Mucosa of stomach (tissue), 1 donor: ENCODE results near the gene BCL11A.

ENCODE experiments used
- H3K27me3 ChIP-seq: one replicate; pipeline ENCODE4 v1.7.0; 2013; ENCODE audit warnings: mild to moderate bottlenecking, low read length; ENCODE audit not compliant: control insufficient read depth, insufficient read depth
- H3K36me3 ChIP-seq: one replicate; pipeline ENCODE4 v1.7.0; 2013; ENCODE audit warnings: low read length; ENCODE audit not compliant: control insufficient read depth, insufficient read depth
- H3K4me1 ChIP-seq: one replicate; pipeline ENCODE4 v1.7.0; 2013; ENCODE audit warnings: mild to moderate bottlenecking, low read length; ENCODE audit not compliant: control insufficient read depth, insufficient read depth
- H3K4me3 ChIP-seq: one replicate; pipeline ENCODE4 v1.7.0; 2013; ENCODE audit warnings: low read length
- H3K9ac ChIP-seq: one replicate; pipeline ENCODE4 v1.7.0; 2013; ENCODE audit warnings: mild to moderate bottlenecking, low read length, moderate library complexity
- H3K9me3 ChIP-seq: one replicate; pipeline ENCODE4 v1.7.0; 2013; ENCODE audit warnings: mild to moderate bottlenecking, low read length, moderate library complexity; ENCODE audit not compliant: control insufficient read depth
- donor health status: Pancreatic carcinoma.

BCL11A gene

DNA sequence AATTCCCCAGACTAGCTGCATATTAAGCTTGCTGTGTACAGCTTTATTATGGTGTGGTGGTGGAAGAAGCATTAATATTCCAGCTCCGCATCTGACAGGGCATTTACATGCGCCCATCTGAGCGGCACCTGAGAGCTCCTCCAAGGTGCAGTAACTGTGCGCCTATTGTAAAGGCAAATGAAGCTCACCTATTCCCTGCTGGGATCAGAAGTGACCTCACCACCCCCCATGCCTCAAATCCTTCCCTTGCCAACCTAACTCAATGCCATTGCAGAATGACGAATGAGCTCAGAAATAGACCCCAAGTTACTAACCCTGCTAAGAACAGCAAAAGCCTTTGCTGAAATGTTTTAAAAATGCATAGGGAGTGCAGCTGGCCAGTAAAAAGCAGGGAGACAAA is 14.3 kb downstream of the BCL11A start:
- Histone ChIP-seq H3K36me3 (no peaks in the 10 kb centered on the region), H3K9ac (no peak overlapping the region), H3K4me3 (no peak overlapping the region), H3K27me3 (no peaks in the 10 kb centered on the region), H3K4me1 (peaks cover 37% of the 10 kb centered on the region), H3K9me3 (no peaks in the 10 kb centered on the region)

DNA sequence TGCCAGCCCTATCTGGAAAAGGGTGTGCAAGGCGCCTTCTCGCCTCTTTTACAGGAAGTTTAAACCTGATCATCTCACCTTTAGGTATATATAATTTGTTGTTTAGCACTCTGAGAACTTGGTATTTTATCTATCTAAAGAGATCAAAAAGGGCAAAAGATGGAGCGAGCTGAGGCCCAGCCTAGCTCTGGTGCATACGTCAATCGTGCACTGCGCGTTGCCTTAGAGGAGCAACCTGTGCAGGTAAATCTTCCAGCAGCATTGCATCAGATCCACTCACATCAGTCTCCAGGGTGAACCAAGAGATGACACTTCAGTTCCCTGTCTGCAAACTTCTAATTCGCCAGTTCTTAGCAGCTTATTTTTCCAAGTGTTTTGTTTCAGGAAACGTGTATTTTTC is 15.4 kb downstream of the BCL11A start:
- Histone ChIP-seq H3K4me1 (peaks cover 41% of the 10 kb centered on the region), H3K27me3 (no peaks in the 10 kb centered on the region)

DNA sequence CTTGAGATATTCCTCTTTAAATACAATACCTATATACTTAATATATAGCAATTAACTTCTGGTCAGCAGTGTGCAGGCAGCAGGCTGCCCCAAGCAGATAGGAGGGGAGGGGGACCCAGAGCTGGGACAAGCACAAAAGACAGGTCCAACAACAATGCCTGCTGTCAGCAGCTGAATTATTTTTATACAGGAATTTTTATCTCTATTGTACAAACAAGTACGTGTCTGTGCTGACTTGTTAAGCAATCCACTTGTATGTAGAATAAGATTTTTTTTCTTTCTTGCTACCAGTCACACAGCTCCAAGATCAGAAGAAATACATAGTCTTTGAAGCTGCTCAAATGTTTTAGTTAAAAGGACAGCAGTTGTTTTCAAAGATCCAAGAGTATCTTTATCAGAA is 16.7 kb downstream of the BCL11A start:
- H3K27me3 ChIP-seq, result no peaks in the 10 kb centered on the region
- no peak overlapping the region for H3K9ac ChIP-seq

More for the DNA sequence above, 15.4 kb downstream of the BCL11A start:
- Histone ChIP-seq H3K9ac (no peak overlapping the region), H3K4me3 (no peak overlapping the region), H3K36me3 (no peaks in the 10 kb centered on the region), H3K9me3 (no peaks in the 10 kb centered on the region)

DNA sequence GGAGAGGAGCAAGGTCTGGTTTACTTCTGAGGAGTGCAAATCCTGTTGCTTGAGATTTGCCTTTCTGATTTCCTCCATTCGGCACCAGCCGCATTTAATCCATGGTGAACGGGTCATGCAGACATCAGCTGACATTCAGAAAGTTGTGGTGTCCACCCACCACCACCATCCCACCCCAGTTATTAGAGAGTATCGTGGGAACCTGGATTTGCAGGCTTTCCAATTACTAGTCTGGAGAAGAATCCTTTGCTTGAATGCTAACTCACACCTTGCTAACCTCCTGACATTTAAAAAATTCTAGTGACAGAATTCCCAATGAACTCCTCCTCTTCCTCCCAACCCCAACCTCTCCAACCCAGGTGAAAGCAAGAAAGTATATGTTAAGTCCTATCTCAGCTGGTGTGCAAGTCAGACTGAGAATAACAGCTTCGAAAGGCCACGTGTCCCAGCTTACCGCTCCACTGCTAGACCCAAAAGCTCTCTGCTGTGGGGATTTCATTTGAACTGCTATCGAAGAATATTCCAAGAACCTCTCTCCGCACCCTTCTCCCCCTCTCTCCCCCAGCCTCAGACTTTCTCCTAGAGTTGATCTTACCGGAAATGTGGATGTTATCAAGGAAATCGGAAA is 17.7 kb downstream of the BCL11A start:
- no peak overlapping the region for H3K9ac ChIP-seq
- no peaks in the 10 kb centered on the region for H3K9me3 ChIP-seq
- no peaks in the 10 kb centered on the region for H3K27me3 ChIP-seq
- no peaks in the 10 kb centered on the region for H3K36me3 ChIP-seq
- peaks cover 52% of the 10 kb centered on the region for H3K4me1 ChIP-seq
- H3K4me3 ChIP-seq, result no peak overlapping the region

More for the DNA sequence above, 16.7 kb downstream of the BCL11A start:
- Histone ChIP-seq H3K9me3 (no peaks in the 10 kb centered on the region), H3K36me3 (no peaks in the 10 kb centered on the region), H3K4me1 (peaks cover 45% of the 10 kb centered on the region), H3K4me3 (no peak overlapping the region)

DNA sequence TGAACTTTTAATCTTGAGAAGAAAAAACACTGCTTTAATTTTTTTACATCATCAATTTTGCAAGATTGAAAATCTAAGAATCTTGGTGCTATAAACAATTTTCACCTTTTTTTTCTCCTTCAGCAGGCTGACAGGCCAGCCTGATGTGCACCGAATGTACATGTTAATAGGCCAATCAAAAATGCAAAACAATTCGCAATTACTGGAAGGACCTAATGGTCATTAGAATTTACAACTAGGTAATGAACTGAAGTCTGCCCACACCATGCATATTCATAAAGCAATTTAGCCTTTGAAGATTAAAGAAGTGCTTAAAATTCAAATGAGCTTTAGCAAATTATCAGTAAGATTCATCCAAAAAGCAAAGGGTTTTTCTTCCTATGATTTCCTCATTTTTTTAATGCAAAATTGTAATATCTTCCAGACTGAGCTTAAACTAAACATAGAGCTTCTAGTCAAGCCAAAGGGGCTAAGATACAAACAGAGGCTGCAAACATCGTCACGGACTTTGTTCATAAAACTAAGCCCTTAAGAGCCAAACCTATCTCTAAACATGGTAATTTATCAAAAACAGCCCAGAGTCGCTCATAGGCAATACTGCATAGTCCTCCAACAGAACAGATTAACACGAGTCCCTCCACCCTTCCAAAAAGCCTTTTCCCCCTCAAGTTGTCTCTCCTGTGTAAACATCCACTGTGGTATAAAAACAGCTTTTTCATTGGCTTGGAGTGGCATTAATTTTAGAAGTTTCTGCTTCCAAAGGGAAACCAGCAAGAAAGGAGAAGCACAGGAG is 18.4 kb downstream of the BCL11A start:
- Histone ChIP-seq H3K9ac (no peak overlapping the region), H3K36me3 (no peaks in the 10 kb centered on the region), H3K9me3 (no peaks in the 10 kb centered on the region), H3K4me1 (peaks cover 55% of the 10 kb centered on the region), H3K27me3 (no peaks in the 10 kb centered on the region), H3K4me3 (no peak overlapping the region)

DNA sequence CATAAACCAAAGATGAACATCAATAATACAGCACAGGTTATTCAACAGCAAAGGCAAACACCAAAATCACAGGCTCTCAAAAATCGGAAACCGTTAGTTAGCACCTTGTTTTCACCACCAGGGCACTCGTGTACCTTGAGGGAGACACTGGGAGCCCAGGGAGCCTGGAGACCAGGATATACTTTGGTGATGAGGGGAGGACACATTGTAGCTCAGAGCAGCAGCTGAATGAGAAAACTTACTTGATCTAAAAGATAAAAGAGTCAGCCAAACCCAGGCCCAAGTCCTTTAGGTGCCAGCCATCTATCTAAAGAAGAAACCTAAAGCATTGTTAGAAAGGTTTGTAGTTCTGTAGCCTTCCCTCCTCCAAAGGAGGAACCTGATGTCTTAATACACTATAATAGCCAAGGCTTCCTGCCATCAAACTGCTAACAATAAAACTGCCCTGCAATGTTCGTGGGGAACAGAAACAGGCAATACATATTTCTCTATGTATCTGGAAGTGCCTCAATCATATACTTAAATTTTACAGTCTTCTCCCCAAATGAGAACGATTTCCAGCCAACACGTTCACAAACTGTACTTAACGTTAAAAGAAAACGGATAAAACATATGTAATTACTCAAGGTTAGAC is 19.3 kb downstream of the BCL11A start:
- H3K36me3 ChIP-seq, result no peaks in the 10 kb centered on the region
- H3K4me1 ChIP-seq, result peaks cover 61% of the 10 kb centered on the region
- no peak overlapping the region for H3K9ac ChIP-seq
- H3K4me3 ChIP-seq, result no peak overlapping the region
- no peaks in the 10 kb centered on the region for H3K9me3 ChIP-seq
- no peaks in the 10 kb centered on the region for H3K27me3 ChIP-seq

DNA sequence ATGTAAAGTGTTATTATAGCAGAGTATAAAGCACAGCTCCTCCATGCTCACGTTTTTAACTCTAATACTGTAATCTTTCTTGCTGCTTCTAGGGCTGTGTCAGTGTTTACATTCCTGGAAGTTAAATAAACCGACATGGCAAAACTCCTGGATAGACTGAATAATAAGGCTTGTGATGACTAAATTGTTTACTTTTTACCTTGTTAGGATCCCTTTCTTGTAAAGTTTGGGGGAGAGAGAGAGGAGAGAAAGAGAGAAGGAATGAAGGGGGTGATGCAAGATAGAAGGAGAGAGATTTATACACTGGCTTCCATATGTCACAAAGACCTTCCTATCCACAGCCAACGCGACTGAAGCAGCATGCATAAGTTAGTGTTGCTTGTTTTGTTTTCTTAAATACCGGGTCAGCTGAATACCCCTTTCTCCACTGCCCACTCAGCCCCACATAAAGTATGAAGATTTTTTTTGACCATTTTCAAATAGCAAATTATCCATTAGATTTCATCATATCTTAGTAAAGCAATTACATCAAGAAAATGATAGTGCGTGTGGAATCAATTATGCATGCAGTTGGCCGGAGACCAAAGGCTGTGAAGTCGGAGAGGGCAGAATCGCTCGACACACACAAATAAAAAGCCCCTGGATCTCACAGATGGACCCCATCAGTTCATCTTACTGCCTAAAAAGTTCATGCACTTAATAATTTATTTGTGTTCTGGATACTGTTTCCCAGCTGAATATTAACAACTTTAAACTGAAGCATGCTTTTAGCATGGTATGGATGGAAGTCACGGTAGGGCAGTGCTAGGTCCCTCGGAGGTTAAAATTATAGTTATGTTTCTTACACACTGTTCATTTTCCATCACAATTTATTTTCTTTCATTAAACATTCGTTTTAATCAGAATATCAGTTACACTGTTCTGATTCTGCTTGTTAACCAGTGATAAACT is 20.1 kb downstream of the BCL11A start:
- no peaks in the 10 kb centered on the region for H3K9me3 ChIP-seq
- no peak overlapping the region for H3K4me3 ChIP-seq
- no peak overlapping the region for H3K9ac ChIP-seq
- H3K4me1 ChIP-seq, result peaks cover 60% of the 10 kb centered on the region
- no peaks in the 10 kb centered on the region for H3K36me3 ChIP-seq
- no peaks in the 10 kb centered on the region for H3K27me3 ChIP-seq

DNA sequence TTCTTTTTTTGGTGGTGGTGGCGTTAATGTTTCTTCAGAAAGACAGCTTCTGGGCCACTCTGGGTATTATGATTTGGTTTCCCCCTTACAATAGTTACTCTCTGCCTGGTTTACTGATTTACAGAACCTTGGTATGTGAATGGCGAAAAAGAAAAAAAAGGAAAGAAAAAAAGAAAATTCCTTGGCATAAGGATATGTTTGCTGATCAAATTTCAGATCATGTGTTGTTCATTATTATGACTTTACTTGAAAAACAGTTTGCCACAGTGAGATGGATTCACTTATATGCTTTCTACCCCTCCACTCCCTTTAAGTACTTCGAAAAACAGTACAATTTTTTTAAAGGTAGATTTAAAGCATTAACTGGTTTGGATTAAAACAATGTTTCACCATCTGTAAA is 21.0 kb downstream of the BCL11A start:
- no peaks in the 10 kb centered on the region for H3K27me3 ChIP-seq
- no peak overlapping the region for H3K9ac ChIP-seq
- peaks cover 51% of the 10 kb centered on the region for H3K4me1 ChIP-seq

DNA sequence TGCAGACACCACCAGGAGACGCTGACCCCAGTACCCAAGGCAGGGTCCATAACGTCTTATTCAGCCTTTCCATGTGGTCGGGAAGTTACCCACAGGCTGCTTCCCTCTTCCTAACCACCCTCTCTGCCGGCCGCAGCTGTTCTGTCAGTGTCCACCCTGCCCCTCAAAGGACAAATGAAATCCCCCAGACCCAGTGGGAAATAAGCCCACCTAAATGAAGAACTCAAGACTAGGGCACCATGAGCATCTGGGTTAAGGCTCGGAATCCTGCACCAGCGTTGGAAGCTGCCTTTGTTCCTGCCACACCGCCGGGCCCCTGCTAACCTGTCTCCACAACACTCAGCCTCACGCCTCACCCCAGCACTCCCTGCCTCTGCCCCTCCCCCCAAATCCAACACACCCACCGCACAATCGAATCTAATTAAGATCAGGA is 21.7 kb downstream of the BCL11A start:
- no peak overlapping the region for H3K4me3 ChIP-seq

More for the DNA sequence above, 21.0 kb downstream of the BCL11A start:
- Histone ChIP-seq H3K4me3 (no peak overlapping the region), H3K9me3 (no peaks in the 10 kb centered on the region), H3K36me3 (no peaks in the 10 kb centered on the region)

DNA sequence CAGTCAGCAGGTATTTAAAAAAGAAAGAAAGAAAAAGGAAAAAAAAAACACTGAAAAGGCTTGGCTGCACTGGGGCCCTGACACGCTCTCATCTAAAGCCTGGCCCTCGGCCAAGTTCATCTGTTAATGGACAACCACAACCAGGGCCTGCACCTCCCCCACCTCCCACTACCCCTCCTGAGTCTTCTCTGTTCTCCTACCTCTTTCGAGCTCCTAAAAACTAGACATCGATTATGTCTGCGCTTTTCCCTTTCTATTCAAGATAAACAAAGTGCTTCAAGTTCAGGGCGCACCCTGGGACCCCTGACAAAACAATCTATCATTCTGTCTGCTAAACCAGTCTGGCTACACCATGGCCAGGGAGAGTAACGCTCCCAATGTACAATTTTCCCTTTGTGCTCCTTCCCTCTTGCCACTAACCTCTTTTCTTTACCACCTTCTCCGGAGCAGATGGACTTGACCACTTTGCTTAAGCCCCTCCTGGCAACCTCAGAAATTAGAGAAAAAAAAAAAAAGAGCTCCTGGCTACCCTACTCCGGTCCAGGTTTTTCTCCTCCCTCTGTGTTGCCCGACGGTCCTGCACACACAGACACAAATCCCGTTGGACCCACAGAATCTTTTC is 22.7 kb downstream of the BCL11A start:
- peaks cover 36% of the 10 kb centered on the region for H3K4me1 ChIP-seq
- H3K9me3 ChIP-seq, result no peaks in the 10 kb centered on the region
- no peak overlapping the region for H3K4me3 ChIP-seq
- H3K9ac ChIP-seq, result peak overlapping the region; percentile 3
- H3K36me3 ChIP-seq, result no peaks in the 10 kb centered on the region
- H3K27me3 ChIP-seq, result no peaks in the 10 kb centered on the region

More for the DNA sequence above, 21.7 kb downstream of the BCL11A start:
- no peaks in the 10 kb centered on the region for H3K36me3 ChIP-seq
- H3K4me1 ChIP-seq, result peaks cover 44% of the 10 kb centered on the region
- no peaks in the 10 kb centered on the region for H3K27me3 ChIP-seq
- H3K9ac ChIP-seq, result no peak overlapping the region
- H3K9me3 ChIP-seq, result no peaks in the 10 kb centered on the region
